ENCODE data around the gene HOXD11.

HOXD11 gene

DNA sequence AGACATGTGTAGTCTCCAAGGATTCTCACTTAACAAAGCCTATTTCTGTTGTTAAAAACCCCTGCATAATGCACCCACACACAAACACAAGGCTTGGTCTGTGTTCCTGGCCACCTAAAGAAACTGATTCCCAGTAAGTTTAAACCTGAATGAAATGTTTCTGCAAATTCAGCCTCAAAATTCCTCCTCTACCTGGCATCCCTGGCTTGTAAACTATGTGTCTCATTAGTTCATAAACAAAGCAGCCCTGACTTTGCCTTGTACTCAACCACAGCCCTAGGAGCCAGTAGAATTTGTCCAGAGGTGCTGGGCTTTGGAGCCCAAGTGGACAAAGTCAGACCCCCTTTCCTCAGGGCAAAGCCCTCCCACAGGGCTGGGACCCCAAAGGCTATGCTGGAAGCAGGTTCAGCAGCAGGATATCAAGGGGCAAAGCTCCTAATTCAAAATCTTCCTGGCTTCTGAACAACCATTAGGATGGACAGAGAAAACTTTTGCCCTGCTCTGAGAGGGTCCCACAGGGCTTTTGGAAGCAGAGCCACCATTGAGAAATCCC, 17.2 kb upstream of the HOXD11 start:
- CTCF ChIA-PET = interaction anchor here (0.6 to 0.7 kb wide), 2 partner anchors 10 to 247 kb away, joined by 3 read pairs; no protein-coding TSS in a partner anchor
- POLR2A ChIA-PET (ENCODE audit: low non-redundant PET) = no interaction called here
- no peak overlapping the region for H3K27ac ChIP-seq
- TF ChIP-seq, protein P1, sequence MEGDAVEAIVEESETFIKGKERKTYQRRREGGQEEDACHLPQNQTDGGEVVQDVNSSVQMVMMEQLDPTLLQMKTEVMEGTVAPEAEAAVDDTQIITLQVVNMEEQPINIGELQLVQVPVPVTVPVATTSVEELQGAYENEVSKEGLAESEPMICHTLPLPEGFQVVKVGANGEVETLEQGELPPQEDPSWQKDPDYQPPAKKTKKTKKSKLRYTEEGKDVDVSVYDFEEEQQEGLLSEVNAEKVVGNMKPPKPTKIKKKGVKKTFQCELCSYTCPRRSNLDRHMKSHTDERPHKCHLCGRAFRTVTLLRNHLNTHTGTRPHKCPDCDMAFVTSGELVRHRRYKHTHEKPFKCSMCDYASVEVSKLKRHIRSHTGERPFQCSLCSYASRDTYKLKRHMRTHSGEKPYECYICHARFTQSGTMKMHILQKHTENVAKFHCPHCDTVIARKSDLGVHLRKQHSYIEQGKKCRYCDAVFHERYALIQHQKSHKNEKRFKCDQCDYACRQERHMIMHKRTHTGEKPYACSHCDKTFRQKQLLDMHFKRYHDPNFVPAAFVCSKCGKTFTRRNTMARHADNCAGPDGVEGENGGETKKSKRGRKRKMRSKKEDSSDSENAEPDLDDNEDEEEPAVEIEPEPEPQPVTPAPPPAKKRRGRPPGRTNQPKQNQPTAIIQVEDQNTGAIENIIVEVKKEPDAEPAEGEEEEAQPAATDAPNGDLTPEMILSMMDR (conservative IDR thresholded peaks at IDR 0.05; ENCODE audit: low read depth) = no peak
- no peak for DNase-seq (ENCODE audit: low spot score)

DNA sequence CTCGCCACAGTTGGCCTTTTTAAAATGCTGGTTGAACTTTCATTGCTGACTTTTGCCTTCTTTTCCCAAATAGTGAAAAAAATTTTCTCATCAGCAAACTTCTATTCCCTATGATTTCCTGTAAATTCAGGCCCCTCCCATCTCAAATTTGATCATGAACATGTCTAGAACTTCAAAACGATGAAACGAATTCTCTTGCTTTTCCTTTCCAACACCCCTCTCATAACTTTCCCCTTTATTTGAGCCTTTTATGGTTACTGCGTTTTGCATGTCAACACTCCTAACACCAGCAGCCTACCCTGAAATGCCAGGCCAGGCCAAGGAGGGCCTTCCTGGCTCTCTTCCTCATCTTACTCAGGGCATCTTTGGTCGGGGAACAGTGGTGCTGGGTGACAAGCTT, 16.2 kb upstream of the HOXD11 start:
- no peak overlapping the region for H3K27ac ChIP-seq
- no peak for DNase-seq (ENCODE audit: low spot score)
- ChIA-PET POLR2A (ENCODE audit: low non-redundant PET) (no interaction called here), CTCF (no interaction called here)
- TF ChIP-seq, protein P1 (conservative IDR thresholded peaks at IDR 0.05; ENCODE audit: low read depth) = no peak

DNA sequence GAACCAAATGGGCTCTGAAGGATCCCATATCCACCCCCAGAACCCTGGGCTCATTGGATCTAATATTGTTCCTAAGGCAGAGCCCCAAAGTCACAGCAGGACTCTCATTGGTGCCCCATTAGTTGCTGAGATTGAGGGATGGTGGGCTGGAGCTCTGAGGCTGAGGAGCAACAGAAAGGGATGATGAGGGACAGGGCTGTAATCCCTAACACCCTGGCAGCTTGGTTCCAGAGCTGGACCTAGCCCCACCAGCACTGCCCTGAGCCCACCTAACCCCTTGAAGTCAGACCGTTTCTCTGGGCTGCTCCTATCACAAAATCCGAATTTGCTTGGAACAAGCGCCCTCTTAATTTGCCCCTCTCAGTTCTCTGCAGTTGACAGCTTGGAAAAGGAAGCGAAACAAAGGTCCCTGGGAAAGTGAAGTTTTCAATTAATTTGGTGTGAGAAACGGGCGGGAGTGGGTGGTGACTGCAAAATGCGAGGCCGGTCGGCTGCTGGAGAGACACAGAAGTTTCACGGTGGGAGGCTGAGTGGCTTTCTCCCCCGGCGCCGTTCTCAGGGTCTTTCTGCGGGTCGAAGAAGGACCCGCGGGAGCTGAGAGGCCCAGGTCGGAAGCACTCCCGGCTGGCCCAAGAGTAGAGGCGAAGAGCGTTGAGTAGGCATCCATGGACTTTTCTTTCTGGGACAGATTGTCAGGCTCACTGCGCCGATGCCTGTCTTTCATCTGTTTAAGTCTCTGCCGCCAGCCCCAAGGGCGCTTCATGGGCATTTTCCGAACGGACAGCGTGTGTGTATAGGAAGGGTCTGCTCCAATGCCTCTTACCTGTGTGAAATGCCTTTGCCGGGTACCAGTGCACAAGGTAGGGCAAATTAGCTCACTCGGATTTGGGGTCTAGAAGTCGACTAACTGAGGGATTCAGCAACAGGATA, 15.5 kb upstream of the HOXD11 start:
- no peak for DNase-seq (ENCODE audit: low spot score)
- peak overlapping the region; percentile 70 for H3K27ac ChIP-seq
- TF ChIP-seq, protein P1 (conservative IDR thresholded peaks at IDR 0.05; ENCODE audit: low read depth) = no peak
- ChIA-PET CTCF (interaction anchor here (0.6 to 1.3 kb wide), 4 partner anchors 18 to 888 kb away, joined by 3 to 7 read pairs (median 3); no protein-coding TSS in a partner anchor), POLR2A (ENCODE audit: low non-redundant PET) (no interaction called here)

DNA sequence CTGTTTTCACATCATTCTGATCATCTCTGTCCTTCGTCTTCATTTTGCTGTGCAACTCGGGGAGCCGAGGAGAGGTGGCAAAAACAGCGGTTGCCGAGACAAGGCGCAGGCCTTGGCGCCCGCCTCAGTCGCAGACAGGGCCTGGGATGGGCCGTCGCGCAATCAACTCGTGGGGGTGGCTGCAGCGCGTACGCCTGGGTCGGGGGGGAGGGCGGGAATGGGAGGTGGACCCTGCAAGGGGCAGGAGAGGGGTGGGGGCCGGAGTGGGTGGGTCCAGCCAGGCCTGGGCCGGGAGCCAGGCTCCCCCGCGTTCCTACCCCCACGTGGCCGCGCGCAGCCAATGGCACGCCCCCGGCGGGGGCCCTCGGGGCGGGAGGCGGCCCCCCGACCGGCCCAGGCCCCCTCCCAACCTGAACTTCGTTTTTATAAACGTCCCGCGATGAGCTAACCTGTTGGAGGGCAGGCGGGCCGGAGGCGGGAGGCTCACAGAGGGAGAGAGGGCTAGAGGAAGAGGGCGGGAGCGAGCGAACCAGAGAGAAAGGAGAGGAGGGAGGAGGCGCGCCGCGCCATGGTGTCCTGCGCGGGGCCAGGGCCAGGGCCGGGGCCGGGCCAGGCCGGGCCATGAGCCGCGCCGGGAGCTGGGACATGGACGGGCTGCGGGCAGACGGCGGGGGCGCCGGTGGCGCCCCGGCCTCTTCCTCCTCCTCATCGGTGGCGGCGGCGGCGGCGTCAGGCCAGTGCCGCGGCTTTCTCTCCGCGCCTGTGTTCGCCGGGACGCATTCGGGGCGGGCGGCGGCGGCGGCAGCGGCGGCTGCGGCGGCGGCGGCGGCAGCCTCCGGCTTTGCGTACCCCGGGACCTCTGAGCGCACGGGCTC, 14.6 kb upstream of the HOXD11 start, which contains the start of gene HOXD13:
TSS of gene HOXD13 (plus strand) at position 452 of the 875 bp plus-strand sequence. CDS start at position 622, 170 bp downstream.
- DNase-seq (ENCODE audit: low spot score) = no peak
- ChIA-PET CTCF (interaction anchor here (0.6 to 1.3 kb wide), 6 partner anchors 12 to 889 kb away, joined by 3 to 7 read pairs (median 3); no protein-coding TSS in a partner anchor), POLR2A (ENCODE audit: low non-redundant PET) (no interaction called here)
- H3K27ac ChIP-seq = peak within 1 kb of the TSS; percentile 70
- TF ChIP-seq, protein P1 (conservative IDR thresholded peaks at IDR 0.05; ENCODE audit: low read depth) = no peak

DNA sequence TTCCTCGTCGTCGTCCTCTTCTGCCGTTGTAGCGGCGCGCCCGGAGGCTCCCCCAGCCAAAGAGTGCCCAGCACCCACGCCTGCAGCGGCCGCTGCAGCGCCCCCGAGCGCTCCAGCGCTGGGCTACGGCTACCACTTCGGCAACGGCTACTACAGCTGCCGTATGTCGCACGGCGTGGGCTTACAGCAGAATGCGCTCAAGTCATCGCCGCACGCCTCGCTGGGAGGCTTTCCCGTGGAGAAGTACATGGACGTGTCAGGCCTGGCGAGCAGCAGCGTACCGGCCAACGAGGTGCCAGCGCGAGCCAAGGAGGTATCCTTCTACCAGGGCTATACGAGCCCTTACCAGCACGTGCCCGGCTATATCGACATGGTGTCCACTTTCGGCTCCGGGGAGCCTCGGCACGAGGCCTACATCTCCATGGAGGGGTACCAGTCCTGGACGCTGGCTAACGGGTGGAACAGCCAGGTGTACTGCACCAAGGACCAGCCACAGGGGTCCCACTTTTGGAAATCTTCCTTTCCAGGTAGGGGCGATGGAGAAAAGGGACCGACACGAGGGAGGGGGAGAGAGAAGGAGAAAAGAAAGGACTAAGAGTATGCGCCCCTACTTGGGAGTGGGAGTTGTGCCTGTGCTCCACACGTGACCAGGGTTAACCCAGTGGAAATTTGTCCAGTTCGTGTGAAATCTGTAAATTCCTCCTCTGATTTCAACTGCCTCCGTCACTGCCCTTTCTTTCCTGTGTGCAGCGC, 13.8 kb upstream of the HOXD11 start:
- ChIA-PET CTCF (interaction anchor here (0.6 to 1.3 kb wide), 4 partner anchors 9 to 889 kb away, joined by 3 to 6 read pairs (median 4); no protein-coding TSS in a partner anchor), POLR2A (ENCODE audit: low non-redundant PET) (no interaction called here)
- peak overlapping the region; percentile 70 for H3K27ac ChIP-seq
- DNase-seq (ENCODE audit: low spot score) = no peak
- TF ChIP-seq, protein P1 (conservative IDR thresholded peaks at IDR 0.05; ENCODE audit: low read depth) = peak; percentile 41

All from RWPE1 (cell line).